H9 (cell line): ENCODE results near the gene AMN. TPM values are rescaled to one million over a fixed set of nuclear protein-coding genes. Genes with fewer than 3 reads are reported as not detected.

Experiments used
- DNase-seq: peaks from one replicate; pipeline ENCODE4 v3.0.0-alpha.2; 2017
- H2AFZ ChIP-seq: one replicate; pipeline ENCODE4 v1.6.1; 2013; ENCODE audit warnings: mild to moderate bottlenecking, low read length, control low read depth, moderate library complexity
- H2AK5ac ChIP-seq: 2 replicates; pipeline ENCODE4 v1.6.1; 2013; ENCODE audit warnings: low read length, control low read depth, mixed read lengths; ENCODE audit not compliant: insufficient read length
- H2BK120ac ChIP-seq: one replicate; pipeline ENCODE4 v1.6.1; 2013; ENCODE audit warnings: low read depth, mild to moderate bottlenecking, low read length, control low read depth, inconsistent platforms; ENCODE audit not compliant: poor library complexity, severe bottlenecking
- H2BK12ac ChIP-seq: 2 replicates; pipeline ENCODE4 v1.6.1; 2013; ENCODE audit warnings: low read length, control low read depth, mixed read lengths, low read depth; ENCODE audit not compliant: insufficient read length
- H2BK15ac ChIP-seq: 2 replicates; pipeline ENCODE4 v1.6.1; 2013; ENCODE audit warnings: low read depth, low read length, control low read depth
- H2BK20ac ChIP-seq: one replicate; pipeline ENCODE4 v1.6.1; 2013; ENCODE audit warnings: low read depth, mild to moderate bottlenecking, low read length, control low read depth, inconsistent platforms; ENCODE audit not compliant: poor library complexity, severe bottlenecking
- H2BK5ac ChIP-seq: 2 replicates; pipeline ENCODE4 v1.6.1; 2013; ENCODE audit warnings: low read length, control low read depth, mixed read lengths; ENCODE audit not compliant: insufficient read length
- H3K14ac ChIP-seq: 2 replicates; pipeline ENCODE4 v1.6.1; 2013; ENCODE audit warnings: low read length, control low read depth; ENCODE audit not compliant: insufficient read depth
- H3K18ac ChIP-seq: 2 replicates; pipeline ENCODE4 v1.6.1; 2013; ENCODE audit warnings: low read depth, mild to moderate bottlenecking, mixed read lengths, low read length, control low read depth; ENCODE audit not compliant: insufficient read length
- H3K23ac ChIP-seq: 2 replicates; pipeline ENCODE4 v1.6.1; 2013; ENCODE audit warnings: low read length, control low read depth, mixed read lengths, low read depth; ENCODE audit not compliant: insufficient read length
- H3K23me2 ChIP-seq: 2 replicates; pipeline ENCODE4 v1.6.1; 2013; ENCODE audit warnings: low read depth, mild to moderate bottlenecking, mixed read lengths, low read length, control low read depth; ENCODE audit not compliant: insufficient read length, poor library complexity, severe bottlenecking
- H3K27ac ChIP-seq: 2 replicates; pipeline ENCODE4 v1.5.1; 2013; ENCODE audit warnings: low read length, control low read depth, mixed read lengths, low read depth; ENCODE audit not compliant: insufficient read length
- H3K27me3 ChIP-seq: 2 replicates; pipeline ENCODE4 v1.6.1; 2013; ENCODE audit warnings: low read length, control low read depth, inconsistent platforms; ENCODE audit not compliant: insufficient read depth
- H3K4ac ChIP-seq: 2 replicates; pipeline ENCODE4 v1.6.1; 2013; ENCODE audit warnings: low read depth, mild to moderate bottlenecking, control low read depth, inconsistent platforms, low read length, moderate library complexity
- H3K4me1 ChIP-seq: 2 replicates; pipeline ENCODE4 v1.6.1; 2013; ENCODE audit warnings: low read length, control low read depth, inconsistent platforms; ENCODE audit not compliant: insufficient read depth
- H3K4me2 ChIP-seq: 2 replicates; pipeline ENCODE4 v1.6.1; 2013; ENCODE audit warnings: low read length, control low read depth, mixed read lengths; ENCODE audit not compliant: insufficient read length, insufficient read depth
- H3K56ac ChIP-seq: 2 replicates; pipeline ENCODE4 v1.6.1; 2013; ENCODE audit warnings: low read depth, mild to moderate bottlenecking, mixed read lengths, low read length, control low read depth; ENCODE audit not compliant: insufficient read length
- H3K79me1 ChIP-seq: 2 replicates; pipeline ENCODE4 v1.6.1; 2013; ENCODE audit warnings: low read depth, mild to moderate bottlenecking, moderate library complexity, low read length, control low read depth, inconsistent platforms; ENCODE audit not compliant: insufficient read depth, poor library complexity, severe bottlenecking
- H3K79me2 ChIP-seq: 2 replicates; pipeline ENCODE4 v1.6.1; 2013; ENCODE audit warnings: low read length, control low read depth, inconsistent platforms; ENCODE audit not compliant: insufficient read depth
- H3K9ac ChIP-seq: 2 replicates; pipeline ENCODE4 v1.6.1; 2013; ENCODE audit warnings: low read length, control low read depth, mixed read lengths; ENCODE audit not compliant: insufficient read length; ENCODE audit errors: extremely low read depth
- H3K9me3 ChIP-seq: one replicate; pipeline ENCODE4 v1.6.1; 2013; ENCODE audit warnings: low read depth, low read length, inconsistent platforms; ENCODE audit not compliant: control insufficient read depth
- H3T11ph ChIP-seq: one replicate; pipeline ENCODE4 v1.6.1; 2013; ENCODE audit warnings: mild to moderate bottlenecking, low read length, control low read depth, inconsistent platforms
- H4K20me1 ChIP-seq: one replicate; pipeline ENCODE4 v1.6.1; 2013; ENCODE audit not compliant: control insufficient read depth, insufficient read length, insufficient read depth
- H4K5ac ChIP-seq: 2 replicates; pipeline ENCODE4 v1.6.1; 2013; ENCODE audit warnings: low read depth, mild to moderate bottlenecking, mixed read lengths, low read length, control low read depth; ENCODE audit not compliant: insufficient read length
- H4K8ac ChIP-seq: replicated peaks from 2 replicates; pipeline ENCODE4 v1.6.1; 2013; ENCODE audit warnings: low read length, control low read depth, mixed read lengths, low read depth; ENCODE audit not compliant: insufficient read length
- H4K91ac ChIP-seq: 2 replicates; pipeline ENCODE4 v1.6.1; 2013; ENCODE audit warnings: low read depth, mild to moderate bottlenecking, moderate library complexity, mixed read lengths, low read length, control low read depth; ENCODE audit not compliant: insufficient read length
- H3K27ac Mint-ChIP-seq, 3 experiments: 2 replicates in 2 of 3; 3 replicates in 1 of 3; pipeline ENCODE4 v1.8.0; 2020 to 2021; ENCODE audit warnings: mixed read lengths in 3 of 3, mild to moderate bottlenecking in 1 of 3, moderate library complexity in 1 of 3
- H3K27me3 Mint-ChIP-seq: 2 replicates; pipeline ENCODE4 v1.8.0; 2021; ENCODE audit warnings: low read depth, mild to moderate bottlenecking, moderate library complexity, mixed read lengths
- H3K36me3 Mint-ChIP-seq, 3 experiments: 2 replicates in 2 of 3; 3 replicates in 1 of 3; pipeline ENCODE4 v1.8.0; 2020 to 2021; ENCODE audit warnings: low read depth in 3 of 3, mixed read lengths in 3 of 3; ENCODE audit not compliant: insufficient read depth in 1 of 3
- H3K4me1 Mint-ChIP-seq, 2 experiments: 2 replicates each; pipeline ENCODE4 v1.8.0; 2020; ENCODE audit warnings: mixed read lengths in 2 of 2
- H3K4me3 Mint-ChIP-seq, 2 experiments: 2 replicates in 1 of 2; 3 replicates in 1 of 2; pipeline ENCODE4 v1.8.0; 2020 to 2021; ENCODE audit warnings: mild to moderate bottlenecking in 2 of 2, mixed read lengths in 2 of 2, moderate library complexity in 1 of 2
- H3K9me3 Mint-ChIP-seq, 2 experiments: 2 replicates in 1 of 2; 3 replicates in 1 of 2; pipeline ENCODE4 v1.8.0; 2020; ENCODE audit warnings: mild to moderate bottlenecking in 2 of 2, mixed read lengths in 2 of 2, moderate library complexity in 1 of 2
- WGBS: extraction: QIAGEN DNeasy Blood & Tissue Kit; methylation state at CpG from one replicate; pipeline ENCODE4 v1.1.7; 2013; ENCODE audit warnings: missing lambda C conversion rate, low lambda C conversion rate, mixed read lengths; ENCODE audit not compliant: insufficient read length; ENCODE audit errors: extremely low coverage; 5-methylcytosine and 5-hydroxymethylcytosine counted together
- total RNA-seq: library from RNA; stranded (reverse); gene quantifications from 2 replicates; pipeline ENCODE4 v1.2.1, GENCODE V29; 2021
- TF ChIP-seq, protein P1 (sequence below): fragments of 200-600 bp; sonication (generic); conservative IDR thresholded peaks from 3 replicates; pipeline ENCODE4 v1.8.0; 2021; ENCODE audit warnings: antibody characterized with exemption, mild to moderate bottlenecking

Gene AMN
- total RNA-seq, 1 experiment from 2014 or later, result 1.9 TPM

GRCh38 chr14:102899516-102899900 is 23.0 kb upstream of the AMN start:
- TF ChIP-seq, protein P1, sequence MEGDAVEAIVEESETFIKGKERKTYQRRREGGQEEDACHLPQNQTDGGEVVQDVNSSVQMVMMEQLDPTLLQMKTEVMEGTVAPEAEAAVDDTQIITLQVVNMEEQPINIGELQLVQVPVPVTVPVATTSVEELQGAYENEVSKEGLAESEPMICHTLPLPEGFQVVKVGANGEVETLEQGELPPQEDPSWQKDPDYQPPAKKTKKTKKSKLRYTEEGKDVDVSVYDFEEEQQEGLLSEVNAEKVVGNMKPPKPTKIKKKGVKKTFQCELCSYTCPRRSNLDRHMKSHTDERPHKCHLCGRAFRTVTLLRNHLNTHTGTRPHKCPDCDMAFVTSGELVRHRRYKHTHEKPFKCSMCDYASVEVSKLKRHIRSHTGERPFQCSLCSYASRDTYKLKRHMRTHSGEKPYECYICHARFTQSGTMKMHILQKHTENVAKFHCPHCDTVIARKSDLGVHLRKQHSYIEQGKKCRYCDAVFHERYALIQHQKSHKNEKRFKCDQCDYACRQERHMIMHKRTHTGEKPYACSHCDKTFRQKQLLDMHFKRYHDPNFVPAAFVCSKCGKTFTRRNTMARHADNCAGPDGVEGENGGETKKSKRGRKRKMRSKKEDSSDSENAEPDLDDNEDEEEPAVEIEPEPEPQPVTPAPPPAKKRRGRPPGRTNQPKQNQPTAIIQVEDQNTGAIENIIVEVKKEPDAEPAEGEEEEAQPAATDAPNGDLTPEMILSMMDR, result no peak
- Histone ChIP-seq H2BK12ac (no peak overlapping the region), H4K20me1 (no peaks in the 10 kb centered on the region), H3K4ac (no peak overlapping the region), H3K56ac (no peak overlapping the region), H3K23ac (no peak overlapping the region), H2BK120ac (no peak overlapping the region), H3K27me3 (no peaks in the 10 kb centered on the region), H3K14ac (no peak overlapping the region), H3K23me2 (no peaks in the 10 kb centered on the region), H3T11ph (no peak overlapping the region), H3K9me3 (no peaks in the 10 kb centered on the region), H3K9ac (no peak overlapping the region), H4K91ac (no peak overlapping the region), H2AFZ (no peak overlapping the region), H3K4me1 (no peaks in the 10 kb centered on the region), H3K4me2 (no peak overlapping the region), H4K5ac (no peak overlapping the region), H4K8ac (no peak overlapping the region), H3K79me2 (no peaks in the 10 kb centered on the region), H2BK20ac (no peak overlapping the region), H2BK15ac (no peak overlapping the region), H3K18ac (no peak overlapping the region), H3K27ac (no peak overlapping the region), H2AK5ac (no peak overlapping the region), H3K79me1 (no peaks in the 10 kb centered on the region), H2BK5ac (no peak overlapping the region)
- no peak for DNase-seq
- peaks cover 3 to 8% (median 7%) of the 10 kb centered on the region in 3 experiments; a peak in 6 of 7 replicates for H3K36me3 Mint-ChIP-seq
- no CpG with 5 or more reads among the region's 8 CpGs for WGBS
- H3K27me3 Mint-ChIP-seq, result no peaks in the 10 kb centered on the region; the same call in 1 of the 2 replicates
- no peaks in the 10 kb centered on the region for H3K9me3 Mint-ChIP-seq
- peak overlapping the region; percentile 12 to 87 (median 82); a peak in 3 of 7 replicates for H3K27ac Mint-ChIP-seq
- no peak overlapping the region for H3K4me3 Mint-ChIP-seq
- H3K4me1 Mint-ChIP-seq, result peaks cover 2 to 4% of the 10 kb centered on the region in 2 experiments; a peak in 3 of 4 replicates
